K562 (cell line): ENCODE results near the gene FXR1. TPM values are rescaled to one million over a fixed set of nuclear protein-coding genes. Genes with fewer than 3 reads are reported as not detected.
"Not testable (repeated sequence)": the region's sequence is repeated elsewhere in the genome, so short reads cannot be mapped to it uniquely, and the experiment has no call there.

Experiments
- ATAC-seq: fragments of 200-7000 bp; cut with Tn5 transposase; 3 replicates; pipeline ENCODE4 v1.9.1; 2020; ENCODE audit warnings: moderate library complexity
- BruUV-seq: library from RNA; stranded (reverse); fragments of 400-500 nt; replicated peaks from 2 replicates; lab custom pipeline; 2021; lab: Mats Ljungman, UMichigan
- CTCF ChIA-PET: fragments of 300-600 bp; formaldehyde crosslinking; extraction: SDS; loops from one replicate; lab custom pipeline; 2021; ENCODE audit warnings: low intra/inter-chr PET ratio; lab: Yijun Ruan, JAX
- POLR2A ChIA-PET: fragments of 300-600, 350-650 bp; sonication (Branson Sonifier 250); formaldehyde crosslinking; extraction: SDS; loops from one replicate; lab custom pipeline; 2021; ENCODE audit warnings: antibody characterized with exemption, inconsistent platforms; lab: Yijun Ruan, JAX
- DNase-seq, 4 experiments: peaks; one replicate each; pipeline versions ENCODE4 v3.0.0 to v3.0.0-alpha.2; 2011 to 2018; ENCODE audit warnings: low spot score in 3 of 4, mixed read lengths in 3 of 4; ENCODE audit errors: extremely low read depth in 1 of 4
- FAIRE-seq: peaks from 2 replicates; lab custom pipeline; 2011; peaks lifted over from hg19 to GRCh38; lab: Jason Lieb, UNC
- H2AFZ ChIP-seq: 2 replicates; pipeline ENCODE4 v1.6.0; 2011; ENCODE audit warnings: low read depth, low read length, control low read depth, inconsistent platforms
- H3K27ac ChIP-seq: fragments of 200-600 bp; 3 replicates; pipeline ENCODE4 v1.8.0; 2011; ENCODE audit warnings: low read depth, mild to moderate bottlenecking, control low read depth, inconsistent platforms, low read length, moderate library complexity, mixed read lengths; ENCODE audit errors: extremely low read depth
- H3K27me3 ChIP-seq, 2 experiments: fragments of 300-600 bp in 1 of 2; 2 replicates in 1 of 2; 3 replicates in 1 of 2; pipeline versions ENCODE4 v1.6.0 to v1.8.0; 2011; ENCODE audit warnings: inconsistent platforms in 2 of 2, low read length in 2 of 2, mild to moderate bottlenecking in 1 of 2, mixed read lengths in 1 of 2, moderate library complexity in 1 of 2; ENCODE audit not compliant: control insufficient read depth in 2 of 2, insufficient read depth in 2 of 2
- H3K36me3 ChIP-seq: fragments of 300-600 bp; 3 replicates; pipeline ENCODE4 v1.8.0; 2011; ENCODE audit warnings: mild to moderate bottlenecking, low read length, inconsistent platforms; ENCODE audit not compliant: control insufficient read depth, insufficient read depth
- H3K4me1 ChIP-seq, 2 experiments: fragments of 200-600 bp in 1 of 2; replicated peaks in 1 of 2; 2 replicates in 1 of 2; 3 replicates in 1 of 2; pipeline versions ENCODE4 v1.5.1 to v1.8.0; 2011; ENCODE audit warnings: inconsistent platforms in 2 of 2, low read length in 2 of 2, mild to moderate bottlenecking in 1 of 2, mixed read lengths in 1 of 2, moderate library complexity in 1 of 2; ENCODE audit not compliant: control insufficient read depth in 2 of 2, insufficient read depth in 2 of 2
- H3K4me2 ChIP-seq: 2 replicates; pipeline ENCODE4 v1.6.1; 2011; ENCODE audit warnings: low read length, control low read depth, inconsistent platforms, mixed read lengths; ENCODE audit not compliant: insufficient read depth
- H3K4me3 ChIP-seq: fragments of 200-600 bp; sonication (generic), shearing (Covaris generic); 2 replicates; pipeline ENCODE4 v1.5.1; 2016; ENCODE audit warnings: control low read depth, inconsistent platforms
- H3K79me2 ChIP-seq: fragments of 200-600 bp; 3 replicates; pipeline ENCODE4 v1.8.0; 2011; ENCODE audit warnings: low read length, inconsistent platforms; ENCODE audit not compliant: control insufficient read depth, insufficient read depth
- H3K9ac ChIP-seq, 2 experiments: 2 replicates each; pipeline versions ENCODE4 v1.6.0 to v1.6.1; 2011; ENCODE audit warnings: low read depth in 2 of 2, low read length in 2 of 2, control low read depth in 1 of 2, inconsistent platforms in 1 of 2, mild to moderate bottlenecking in 1 of 2, mixed read lengths in 1 of 2; ENCODE audit not compliant: insufficient read depth in 1 of 2
- H3K9me1 ChIP-seq: one replicate; pipeline ENCODE4 v1.6.0; 2011; ENCODE audit warnings: inconsistent platforms, mild to moderate bottlenecking, low read length, moderate library complexity; ENCODE audit not compliant: control insufficient read depth, insufficient read depth
- H3K9me3 ChIP-seq: replicated peaks from 2 replicates; pipeline ENCODE4 v1.5.1; 2011; ENCODE audit warnings: low read depth, low read length, inconsistent platforms; ENCODE audit not compliant: control insufficient read depth, insufficient read depth
- H4K20me1 ChIP-seq: replicated peaks from 2 replicates; pipeline ENCODE4 v1.6.1; 2011; ENCODE audit warnings: low read length, inconsistent platforms, mixed read lengths; ENCODE audit not compliant: control insufficient read depth, insufficient read depth
- ADNP ChIP-seq: fragments of 200-800 bp; sonication (Bioruptor generic); IDR thresholded peaks from 2 replicates; pipeline ENCODE4 v1.6.1; 2016; ENCODE audit warnings: missing genetic modification characterization, missing compliant biosample characterization
- ARID1B ChIP-seq: fragments of 450-650 bp; IDR thresholded peaks from 2 replicates; pipeline ENCODE4 v1.6.1; 2016; ENCODE audit warnings: antibody characterized with exemption, mild to moderate bottlenecking, inconsistent platforms
- FOSL1 ChIP-seq: fragments of 200-800 bp; sonication (Bioruptor generic); conservative IDR thresholded peaks from 2 replicates; pipeline ENCODE4 v1.6.1; 2016; ENCODE audit warnings: missing genetic modification characterization, missing compliant biosample characterization
- NFRKB ChIP-seq: fragments of 450-650 bp; IDR thresholded peaks from 2 replicates; pipeline ENCODE4 v1.6.1; 2016; ENCODE audit warnings: low read depth
- RBFOX2 ChIP-seq: fragments of 200-400 bp; formaldehyde crosslinking; IDR thresholded peaks from 2 replicates; pipeline ENCODE4 v1.6.1; 2017; ENCODE audit warnings: low read depth, mild to moderate bottlenecking, low read length, moderate library complexity
- REST ChIP-seq, 2 experiments: fragments of 450-650 bp; formaldehyde crosslinking in 1 of 2; IDR thresholded peaks; 2 replicates each; pipeline versions ENCODE4 v1.4.0 to v1.6.1; 2014 to 2020; ENCODE audit warnings: mild to moderate bottlenecking in 2 of 2, borderline replicate concordance in 1 of 2, low read depth in 1 of 2
- SMARCA4 ChIP-seq: fragments of 450-650 bp; IDR thresholded peaks from 2 replicates; pipeline ENCODE4 v1.6.1; 2016
- WGBS: fragments of 100-300 bp; shearing (Covaris generic); methylation state at CpG from one replicate; pipeline ENCODE4 v1.1.6; 2016; ENCODE audit warnings: low coverage, mixed read lengths; ENCODE audit not compliant: insufficient coverage; ENCODE audit errors: missing lambda C conversion rate; 5-methylcytosine and 5-hydroxymethylcytosine counted together
- in situ Hi-C: fragments of 300-500 bp; cut with MboI; formaldehyde crosslinking; loops from 4 replicates; pipeline ENCODE4 v1.15.0; 2018; ENCODE audit warnings: inconsistent platforms, mixed read lengths
- intact Hi-C: fragments of 100-400 bp; cut with micrococcal nuclease; formaldehyde crosslinking; loops from 2 replicates; pipeline ENCODE4 v1.14.2; 2022
- polyA plus RNA-seq, 8 experiments: library from polyadenylated mRNA; depleted of rRNA in 4 of 8; stranded (reverse) in 5 of 8; unstranded in 3 of 8; fragments of >200 nt; fragmentation: Nextera tagmentation in 2 of 8; fragmentation: Illumina TruSeq in 1 of 8; extraction: Ambion mirVana in 2 of 8; extraction: Trizol in 1 of 8; gene quantifications; 2 replicates each; pipeline versions ENCODE4 v1.2.1 to v1.2.3, GENCODE V29; 2011 to 2014; ENCODE audit warnings: inconsistent platforms in 1 of 8, missing spikeins in 1 of 8
- total RNA-seq, 7 experiments: library from RNA; depleted of rRNA in 6 of 7; stranded (reverse); fragments of >200 nt in 6 of 7; fragmentation: Illumina TruSeq in 2 of 7; extraction: Trizol in 2 of 7; gene quantifications; 2 replicates each; pipeline versions ENCODE4 v1.2.1 to v1.2.3, GENCODE V29; 2011 to 2021; ENCODE audit warnings: low replicate concordance in 1 of 7

FXR1 gene
- total and polyA plus RNA-seq, 9 of the 15 experiments (the other 6 are each of a cell fraction or from before 2014, with no cell fraction given): 59.4 to 177 (median 136) TPM

- Histone ChIP-seq H3K4me1 (peaks cover 0 to 9% of the 10 kb centered on the region in 2 experiments; a peak in 2 of 5 replicates), H3K79me2 (peaks cover 14% of the 10 kb centered on the region), H3K9me3 (no peaks in the 10 kb centered on the region), H2AFZ (no peak overlapping the region), H3K4me2 (no peak overlapping the region), H4K20me1 (no peaks in the 10 kb centered on the region), H3K9me1 (no peaks in the 10 kb centered on the region), H3K9ac (no peak overlapping the region), H3K27ac (no peak overlapping the region), H3K4me3 (no peak overlapping the region), H3K36me3 (peaks cover 76% of the 10 kb centered on the region), H3K27me3 (no peaks in the 10 kb centered on the region)
- no TSS peak for BruUV-seq
- CTCF ChIA-PET: no interaction called here
- TF ChIP-seq RBFOX2: 0 out of 2 replicates have a peak, but pooled peaks have one; percentile 2
- no peak for TF ChIP-seq NFRKB
- in situ Hi-C loops (loop anchor here (25.0 kb wide), 1 partner anchor 371 kb away; the partner anchor contains the start of gene TTC14), intact Hi-C loops (loop anchor here (10.0 kb wide), 3 partner anchors 118 to 378 kb away; partner anchors contain the start of gene TTC14)
- FAIRE-seq (no peak), DNase-seq (no peak), ATAC-seq (no peak)
- POLR2A ChIA-PET: no interaction called here
- WGBS: 72% methylated on average over 2 of the region's 2 CpGs
Observed at GRCh38 chr3:180983136-180983535, 70.7 kb downstream of the FXR1 start.

- CTCF ChIA-PET; ATAC-seq; POLR2A ChIA-PET; TF ChIP-seq REST (CRISPR knock-in tag; IDR thresholded peaks at IDR 0.05; ENCODE audit: low read depth): not testable (repeated sequence)
- TF ChIP-seq FOSL1 (tag) (peak; percentile 76), SMARCA4 (0 out of 2 replicates have a peak, but pooled peaks have one; percentile 23), ARID1B (0 out of 2 replicates have a peak, but pooled peaks have one; percentile 20), REST (IDR thresholded peaks at IDR 0.05; ENCODE audit: borderline replicate concordance) (peak; percentile 39), ADNP (tag) (peak; percentile 39; the same call in 1 of the 2 replicates)
Observed at GRCh38 chr3:180986366-180986765, 73.9 kb downstream of the FXR1 start.

More at GRCh38 chr3:180986366-180986765, 73.9 kb downstream of the FXR1 start:
- Histone ChIP-seq H3K79me2 (peaks cover 28% of the 10 kb centered on the region), H3K4me1 (peaks cover 2 to 13% of the 10 kb centered on the region in 2 experiments; a peak in 3 of 5 replicates), H3K36me3 (peaks cover 61% of the 10 kb centered on the region), H3K27ac (peak overlapping the region; percentile 64; the same call in 2 of the 3 replicates)
- BruUV-seq, H3K9ac ChIP-seq, H4K20me1 ChIP-seq, H3K27me3 ChIP-seq, H3K4me3 ChIP-seq, H2AFZ ChIP-seq, H3K9me1 ChIP-seq, H3K4me2 ChIP-seq, H3K9me3 ChIP-seq, FAIRE-seq: not testable (repeated sequence)
- WGBS: 62% methylated on average over 10 of the region's 10 CpGs
- in situ Hi-C loops (loop anchor here (25.0 kb wide), 1 partner anchor 374 kb away; the partner anchor contains the start of gene TTC14), intact Hi-C loops (loop anchor here (5.0 to 10.0 kb wide), 4 partner anchors 122 to 1816 kb away; partner anchors contain the start of gene TTC14)
- peak in 1 of 4 experiments; percentile 29 for DNase-seq
